Lower lobe of right lung (tissue), 2 donors: ENCODE results near the gene KDM2A. TPM values are rescaled to one million over a fixed set of nuclear protein-coding genes. Genes with fewer than 3 reads are reported as not detected.
A peak's percentile ranks its signal among the peaks of the same experiment; 100 is the strongest.
"Not testable (repeated sequence)": the region's sequence is repeated elsewhere in the genome, so short reads cannot be mapped to it uniquely, and the experiment has no call there.

Experiments used
- ATAC-seq, 2 donors: fragments of 200-7000 bp; cut with Tn5 transposase; one replicate each; pipeline ENCODE4 v1.9.1; 2020 to 2022; ENCODE audit warnings: mild to moderate bottlenecking in 2 of 2, moderate library complexity in 2 of 2
- DNase-seq: peaks from one replicate; pipeline ENCODE4 v3.0.0-alpha.2; 2020
- H3K27ac ChIP-seq: fragments of 200-600 bp; one replicate; pipeline ENCODE4 v1.8.0; 2022
- H3K27me3 ChIP-seq: fragments of 200-600 bp; one replicate; pipeline ENCODE4 v1.8.0; 2022; ENCODE audit warnings: low read depth
- H3K36me3 ChIP-seq: fragments of 200-600 bp; one replicate; pipeline ENCODE4 v1.8.0; 2022; ENCODE audit warnings: mild to moderate bottlenecking
- H3K4me1 ChIP-seq: fragments of 200-600 bp; one replicate; pipeline ENCODE4 v1.8.0; 2022
- H3K4me3 ChIP-seq: fragments of 200-600 bp; one replicate; pipeline ENCODE4 v1.8.0; 2022; ENCODE audit warnings: mild to moderate bottlenecking
- H3K9me3 ChIP-seq: fragments of 200-600 bp; one replicate; pipeline ENCODE4 v1.8.0; 2022
- CTCF ChIP-seq: fragments of 200-600 bp; IDR thresholded peaks from one replicate; pipeline ENCODE4 v1.8.0; 2022; ENCODE audit warnings: antibody characterized with exemption, mild to moderate bottlenecking
- intact Hi-C: fragments of 100-400 bp; cut with DNase I; formaldehyde crosslinking; loops from one replicate; pipeline ENCODE4 v1.11.0; 2022
- total RNA-seq: library from RNA; stranded (reverse); fragmentation: NEBNext Ultra II Directional; extraction: Animal tissue kit (Norgen Biotek cat#: 25700); gene quantifications from one replicate; pipeline ENCODE4 v1.2.1, GENCODE V29; 2021
- donor health status: DM: no; HTN: yes; CAD: no; lungs with severe emphysema.

KDM2A gene
- total RNA-seq, 1 donor from 2014 or later: 80.5 TPM

GRCh38 chr11:67230406-67230805, 111.3 kb downstream of the KDM2A start:
- Histone ChIP-seq H3K4me1 (no peaks in the 10 kb centered on the region), H3K36me3 (peaks cover 97% of the 10 kb centered on the region), H3K4me3 (no peak overlapping the region), H3K27me3 (no peaks in the 10 kb centered on the region), H3K9me3 (no peaks in the 10 kb centered on the region), H3K27ac (no peak overlapping the region)
- ATAC-seq: no peak
- intact Hi-C loops: no loop called here
- TF ChIP-seq CTCF: no peak
- DNase-seq: no peak

DNA sequence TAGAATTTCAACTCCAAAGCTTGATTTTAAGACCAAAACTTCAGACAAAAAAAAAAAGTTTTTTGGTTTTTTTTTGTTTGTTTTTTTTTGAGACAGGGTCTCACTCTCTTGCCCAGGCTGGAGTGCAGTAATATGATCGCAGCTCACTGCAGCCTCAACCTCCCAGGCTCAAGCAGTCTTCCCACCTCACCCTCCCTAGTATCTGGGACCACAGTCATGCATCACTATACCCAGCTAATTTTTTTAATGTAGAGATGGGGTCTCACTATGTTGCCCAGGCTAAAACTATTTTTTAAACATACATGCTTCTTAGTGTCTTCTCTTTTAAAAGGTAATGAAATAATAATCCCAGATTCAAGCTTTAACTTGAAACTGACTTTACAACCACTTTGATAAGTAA, 111.8 kb downstream of the KDM2A start:
- no peaks in the 10 kb centered on the region for H3K9me3 ChIP-seq
- TF ChIP-seq CTCF: no peak
- no peak overlapping the region for H3K27ac ChIP-seq
- peaks cover 93% of the 10 kb centered on the region for H3K36me3 ChIP-seq
- ATAC-seq (no peak), DNase-seq (no peak)
- no peak overlapping the region for H3K4me3 ChIP-seq
- no peaks in the 10 kb centered on the region for H3K27me3 ChIP-seq
- H3K4me1 ChIP-seq: no peaks in the 10 kb centered on the region
- intact Hi-C loops: no loop called here

- DNase-seq (no peak), ATAC-seq (no peak)
- H3K27ac ChIP-seq: no peak overlapping the region
- no peaks in the 10 kb centered on the region for H3K9me3 ChIP-seq
- H3K27me3 ChIP-seq: no peaks in the 10 kb centered on the region
- intact Hi-C loops: no loop called here
- H3K4me1 ChIP-seq: peaks cover 7% of the 10 kb centered on the region
- TF ChIP-seq CTCF: no peak
- H3K36me3 ChIP-seq: peaks cover 75% of the 10 kb centered on the region
- H3K4me3 ChIP-seq: no peak overlapping the region
Measured at GRCh38 chr11:67233584-67234190, 114.6 kb downstream of the KDM2A start.

DNA sequence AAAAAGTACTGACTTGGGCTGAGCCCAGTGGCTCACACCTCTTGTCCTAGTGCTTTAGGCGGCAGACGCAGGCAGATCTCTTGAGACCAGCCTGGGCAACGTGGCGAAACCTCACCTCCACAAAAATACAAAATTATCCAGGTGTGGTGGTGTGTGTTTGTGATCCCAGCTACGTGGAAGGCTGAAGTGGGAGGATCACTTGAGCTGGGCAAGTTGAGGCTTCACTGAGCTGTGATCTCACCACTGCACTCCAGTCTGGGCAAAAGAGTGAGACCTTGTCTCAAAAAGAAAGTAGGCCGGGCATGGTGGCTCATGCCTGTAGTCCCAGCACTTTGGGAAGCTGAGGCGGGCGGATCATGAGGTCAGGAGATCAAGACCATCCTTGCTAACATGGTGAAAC, 115.5 kb downstream of the KDM2A start:
- H3K27ac ChIP-seq, DNase-seq, H3K27me3 ChIP-seq, intact Hi-C loops, ATAC-seq, H3K9me3 ChIP-seq, H3K4me3 ChIP-seq: not testable (repeated sequence)
- Histone ChIP-seq H3K4me1 (peaks cover 16% of the 10 kb centered on the region), H3K36me3 (peaks cover 67% of the 10 kb centered on the region)

DNA sequence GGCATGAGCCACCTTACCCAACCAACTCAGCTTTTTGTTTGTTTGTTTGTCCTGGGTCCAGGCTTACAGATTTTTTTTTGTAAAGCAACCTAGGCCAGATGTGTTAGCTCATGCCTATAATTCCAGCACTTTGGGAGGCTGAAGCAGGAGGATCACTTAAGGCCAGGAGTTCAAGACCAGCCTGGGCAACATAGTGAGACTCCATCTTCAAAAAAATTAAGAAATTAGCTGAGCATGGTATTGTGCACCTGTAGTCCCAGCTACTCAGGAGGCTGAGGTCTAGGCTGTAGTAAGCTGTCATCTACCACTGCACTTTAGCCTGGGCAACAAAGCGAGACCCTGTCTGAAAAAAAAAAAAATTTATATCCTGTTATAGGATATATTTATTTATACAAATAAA, 118.5 kb downstream of the KDM2A start:
- Histone ChIP-seq H3K4me3 (no peak overlapping the region), H3K9me3 (no peaks in the 10 kb centered on the region), H3K27ac (no peak overlapping the region), H3K4me1 (peaks cover 35% of the 10 kb centered on the region), H3K36me3 (peaks cover 38% of the 10 kb centered on the region), H3K27me3 (no peaks in the 10 kb centered on the region)
- no peak for DNase-seq
- no peak for TF ChIP-seq CTCF
- no peak for ATAC-seq
- intact Hi-C loops: no loop called here

GRCh38 chr11:67238894-67239782, 120.1 kb downstream of the KDM2A start:
- DNase-seq (no peak), ATAC-seq (no peak)
- TF ChIP-seq CTCF: no peak
- intact Hi-C loops: no loop called here
- Histone ChIP-seq H3K36me3 (peaks cover 38% of the 10 kb centered on the region), H3K4me1 (peaks cover 51% of the 10 kb centered on the region), H3K27me3 (no peaks in the 10 kb centered on the region), H3K9me3 (no peaks in the 10 kb centered on the region), H3K27ac (peak overlapping the region; percentile 94), H3K4me3 (peak overlapping the region; percentile 73)
